Fibroblast of mammary gland (primary cell): ENCODE measurements around the gene C16orf86.

Experiments used
- DNase-seq: peaks from one replicate; pipeline ENCODE4 v3.0.0-alpha.2; 2010; ENCODE audit warnings: low read depth
- H3K4me3 ChIP-seq: 2 replicates; pipeline ENCODE4 v1.5.1; 2011; ENCODE audit warnings: low read depth, mild to moderate bottlenecking, low read length, moderate library complexity; ENCODE audit not compliant: control insufficient read depth
- CTCF ChIP-seq: conservative IDR thresholded peaks from 2 replicates; pipeline ENCODE4 v1.5.1; 2011; ENCODE audit warnings: low read depth, low read length, inconsistent platforms; ENCODE audit not compliant: control insufficient read depth, insufficient read depth

The C16orf86 gene

GRCh38 chr16:67666032-67666551 lies 522 bp upstream of the C16orf86 start:
- DNase-seq: peak; percentile 20
- peak overlapping the region; percentile 57 for H3K4me3 ChIP-seq
- TF ChIP-seq CTCF: no peak

- peak overlapping the region; percentile 57 for H3K4me3 ChIP-seq
- no peak for TF ChIP-seq CTCF
Observed at GRCh38 chr16:67667453-67667816, 821 bp downstream of the C16orf86 start.

GRCh38 chr16:67667817-67668494 lies 1.3 kb downstream of the C16orf86 start:
- peak; percentile 91 for TF ChIP-seq CTCF
- DNase-seq: peak; percentile 92
- no peak overlapping the region for H3K4me3 ChIP-seq

More at GRCh38 chr16:67667453-67667816, 821 bp downstream of the C16orf86 start:
- no peak for DNase-seq

- peak; percentile 22 for TF ChIP-seq CTCF
- no peak for DNase-seq
- no peak overlapping the region for H3K4me3 ChIP-seq
Observed at GRCh38 chr16:67668495-67669157, 2.0 kb downstream of the C16orf86 start.

GRCh38 chr16:67669499-67670101 lies 3.0 kb downstream of the C16orf86 start:
- TF ChIP-seq CTCF: no peak

GRCh38 chr16:67672306-67672705 lies 5.7 kb downstream of the C16orf86 start:
- TF ChIP-seq CTCF: no peak
- H3K4me3 ChIP-seq: no peak overlapping the region
- no peak for DNase-seq

More at GRCh38 chr16:67669499-67670101, 3.0 kb downstream of the C16orf86 start:
- no peak overlapping the region for H3K4me3 ChIP-seq
- DNase-seq: no peak
